NCI-H1417 (cell line): ENCODE results near the gene PDZK1IP1.

ENCODE experiments used
- DNase-seq, 3 experiments: peaks; one replicate each; lab custom pipeline; 2025; lab: John Stamatoyannopoulos, UW

Gene PDZK1IP1

GRCh38 chr1:47137925-47138615 is 51.8 kb downstream of the PDZK1IP1 start:
- no peak for DNase-seq

GRCh38 chr1:47137198-47137597 is 52.6 kb downstream of the PDZK1IP1 start, which contains the start of gene CYP4A22:
Gene CYP4A22, plus strand, starts transcription at chr1:47137441. Its CDS starts 45 bp downstream, at chr1:47137486.
- DNase-seq, result no peak
